Tibial nerve (tissue), 4 donors: Measurements from ENCODE around the gene ETV3.
"Not testable (repeated sequence)": the region's sequence is repeated elsewhere in the genome, so short reads cannot be mapped to it uniquely, and the experiment has no call there.

Experiments
- EP300 ChIP-seq, 2 donors: sonication (generic); formaldehyde crosslinking; IDR thresholded peaks; one replicate each; pipeline ENCODE4 v1.6.1; 2017; ENCODE audit warnings: antibody characterized with exemption in 2 of 2, mild to moderate bottlenecking in 1 of 2
- POLR2A ChIP-seq, 2 donors: fragments of 450-650 bp; IDR thresholded peaks; one replicate each; pipeline ENCODE4 v1.6.1; 2017; ENCODE audit warnings: antibody characterized with exemption in 2 of 2, mild to moderate bottlenecking in 2 of 2, moderate library complexity in 2 of 2
- TF ChIP-seq, protein P1 (sequence below), 5 experiments: fragments of 200-600 bp in 3 of 5; fragments of 450-650 bp in 2 of 5; sonication (generic) in 3 of 5; IDR thresholded peaks; one replicate each; pipeline ENCODE4 v1.5.1; 2016 to 2019; ENCODE audit warnings: antibody characterized with exemption in 5 of 5, mild to moderate bottlenecking in 3 of 5, moderate library complexity in 2 of 5

GRCh38 chr1:157173241-157173640 lies 35.0 kb upstream of the ETV3 start:
- TF ChIP-seq POLR2A, EP300 (IDR thresholded peaks at IDR 0.05): not testable (repeated sequence)
- TF ChIP-seq, protein P1, sequence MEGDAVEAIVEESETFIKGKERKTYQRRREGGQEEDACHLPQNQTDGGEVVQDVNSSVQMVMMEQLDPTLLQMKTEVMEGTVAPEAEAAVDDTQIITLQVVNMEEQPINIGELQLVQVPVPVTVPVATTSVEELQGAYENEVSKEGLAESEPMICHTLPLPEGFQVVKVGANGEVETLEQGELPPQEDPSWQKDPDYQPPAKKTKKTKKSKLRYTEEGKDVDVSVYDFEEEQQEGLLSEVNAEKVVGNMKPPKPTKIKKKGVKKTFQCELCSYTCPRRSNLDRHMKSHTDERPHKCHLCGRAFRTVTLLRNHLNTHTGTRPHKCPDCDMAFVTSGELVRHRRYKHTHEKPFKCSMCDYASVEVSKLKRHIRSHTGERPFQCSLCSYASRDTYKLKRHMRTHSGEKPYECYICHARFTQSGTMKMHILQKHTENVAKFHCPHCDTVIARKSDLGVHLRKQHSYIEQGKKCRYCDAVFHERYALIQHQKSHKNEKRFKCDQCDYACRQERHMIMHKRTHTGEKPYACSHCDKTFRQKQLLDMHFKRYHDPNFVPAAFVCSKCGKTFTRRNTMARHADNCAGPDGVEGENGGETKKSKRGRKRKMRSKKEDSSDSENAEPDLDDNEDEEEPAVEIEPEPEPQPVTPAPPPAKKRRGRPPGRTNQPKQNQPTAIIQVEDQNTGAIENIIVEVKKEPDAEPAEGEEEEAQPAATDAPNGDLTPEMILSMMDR (IDR thresholded peaks at IDR 0.05), result not testable (repeated sequence)
